Osteoblast (primary cell): ENCODE results near the gene AGBL4. TPM values are rescaled to one million over a fixed set of nuclear protein-coding genes. Genes with fewer than 3 reads are reported as not detected.
A peak's percentile ranks its signal among the peaks of the same experiment; 100 is the strongest.

Experiments used
- DNase-seq: peaks from one replicate; pipeline ENCODE4 v3.0.0; 2011; ENCODE audit warnings: low spot score, mixed read lengths; ENCODE audit not compliant: insufficient read length; ENCODE audit errors: missing footprints
- H2AFZ ChIP-seq: 2 replicates; pipeline ENCODE4 v1.6.0; 2011; ENCODE audit warnings: mild to moderate bottlenecking, low read length
- H3K27ac ChIP-seq: 2 replicates; pipeline ENCODE4 v1.5.1; 2011; ENCODE audit warnings: mild to moderate bottlenecking, low read depth, low read length, moderate library complexity
- H3K27me3 ChIP-seq: 2 replicates; pipeline ENCODE4 v1.6.0; 2012; ENCODE audit warnings: mild to moderate bottlenecking, control low read depth, inconsistent platforms, low read length, moderate library complexity; ENCODE audit not compliant: insufficient read depth
- H3K36me3 ChIP-seq: 2 replicates; pipeline ENCODE4 v1.5.1; 2011; ENCODE audit warnings: mild to moderate bottlenecking, low read length, control low read depth, moderate library complexity; ENCODE audit not compliant: insufficient read depth
- H3K4me1 ChIP-seq: 2 replicates; pipeline ENCODE4 v1.5.1; 2011; ENCODE audit warnings: mild to moderate bottlenecking, low read length, control low read depth, moderate library complexity; ENCODE audit not compliant: insufficient read depth
- H3K4me2 ChIP-seq: 2 replicates; pipeline ENCODE4 v1.6.0; 2011; ENCODE audit warnings: mild to moderate bottlenecking, low read length; ENCODE audit not compliant: insufficient read depth
- H3K4me3 ChIP-seq: fragments of 200-600 bp; sonication (generic); 3 replicates; pipeline ENCODE4 v1.5.1; 2012; ENCODE audit warnings: mild to moderate bottlenecking, low read length, inconsistent platforms; ENCODE audit not compliant: insufficient read depth
- H3K79me2 ChIP-seq: 2 replicates; pipeline ENCODE4 v1.6.0; 2012; ENCODE audit warnings: mild to moderate bottlenecking, low read length, control low read depth, inconsistent platforms; ENCODE audit not compliant: insufficient read depth
- H3K9me3 ChIP-seq: 2 replicates; pipeline ENCODE4 v1.5.1; 2011; ENCODE audit warnings: low read depth, low read length, control low read depth
- H4K20me1 ChIP-seq: 2 replicates; pipeline ENCODE4 v1.6.0; 2012; ENCODE audit warnings: mild to moderate bottlenecking, low read length, control low read depth; ENCODE audit not compliant: insufficient read depth
- CTCF ChIP-seq: IDR thresholded peaks from 2 replicates; pipeline ENCODE4 v1.5.1; 2011; ENCODE audit warnings: mild to moderate bottlenecking, low read depth, low read length, moderate library complexity; ENCODE audit errors: extremely low read depth
- total RNA-seq: library from RNA; depleted of rRNA; stranded (reverse); fragments of >200 nt; gene quantifications from 2 replicates; pipeline ENCODE4 v1.2.3, GENCODE V29; 2012

Gene AGBL4
- total RNA-seq, 1 donor = not detected

- Histone ChIP-seq H3K4me3 (no peak overlapping the region), H2AFZ (no peak overlapping the region), H3K27me3 (peaks cover 3% of the 10 kb centered on the region), H3K4me2 (no peak overlapping the region), H3K9me3 (no peaks in the 10 kb centered on the region), H3K4me1 (no peaks in the 10 kb centered on the region), H3K36me3 (no peaks in the 10 kb centered on the region), H3K79me2 (no peaks in the 10 kb centered on the region), H3K27ac (no peak overlapping the region), H4K20me1 (no peaks in the 10 kb centered on the region)
- TF ChIP-seq CTCF = no peak
- DNase-seq = no peak
Measured at GRCh38 chr1:48830715-48831114, 1193.0 kb downstream of the AGBL4 start.

- H4K20me1 ChIP-seq = no peaks in the 10 kb centered on the region
- H3K79me2 ChIP-seq = no peaks in the 10 kb centered on the region
- no peak overlapping the region for H3K27ac ChIP-seq
- H3K4me3 ChIP-seq = no peak overlapping the region
- peaks cover 3% of the 10 kb centered on the region for H3K27me3 ChIP-seq
- no peak overlapping the region for H2AFZ ChIP-seq
- H3K4me2 ChIP-seq = no peak overlapping the region
- H3K4me1 ChIP-seq = no peaks in the 10 kb centered on the region
- no peak for TF ChIP-seq CTCF
- DNase-seq = no peak
- no peaks in the 10 kb centered on the region for H3K36me3 ChIP-seq
- no peaks in the 10 kb centered on the region for H3K9me3 ChIP-seq
Measured at GRCh38 chr1:48829446-48829845, 1194.3 kb downstream of the AGBL4 start.

- Histone ChIP-seq H3K79me2 (no peaks in the 10 kb centered on the region), H3K4me1 (no peaks in the 10 kb centered on the region), H3K27ac (no peak overlapping the region), H3K27me3 (no peaks in the 10 kb centered on the region), H3K4me3 (no peak overlapping the region), H4K20me1 (no peaks in the 10 kb centered on the region), H3K36me3 (no peaks in the 10 kb centered on the region), H3K9me3 (no peaks in the 10 kb centered on the region), H3K4me2 (no peak overlapping the region), H2AFZ (no peak overlapping the region)
- peak; percentile 11 for DNase-seq
- TF ChIP-seq CTCF = no peak
Measured at GRCh38 chr1:48823168-48823567, 1200.6 kb downstream of the AGBL4 start.

DNA sequence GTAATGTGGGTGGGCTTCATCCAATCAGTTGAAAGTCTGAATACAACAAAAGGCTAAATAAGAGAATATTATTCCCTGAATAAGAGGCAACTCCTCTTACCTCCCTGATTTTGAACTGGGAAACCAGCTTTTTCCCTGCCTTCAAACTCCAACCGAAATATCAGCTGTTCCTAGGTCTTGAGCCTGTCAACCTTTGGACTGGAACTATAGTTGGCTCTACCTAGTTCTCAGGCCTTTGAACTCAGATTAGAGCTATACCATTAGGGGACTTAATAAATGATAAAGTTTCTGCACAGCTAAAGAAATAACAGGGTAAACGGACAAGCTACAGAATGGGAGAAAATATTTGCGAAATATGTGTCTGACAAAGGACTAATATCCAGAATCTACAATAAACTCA lies 1203.3 kb downstream of the AGBL4 start:
- no peak for DNase-seq
- no peak for TF ChIP-seq CTCF
- Histone ChIP-seq H3K27me3 (no peaks in the 10 kb centered on the region), H2AFZ (no peak overlapping the region), H4K20me1 (no peaks in the 10 kb centered on the region), H3K27ac (no peak overlapping the region), H3K4me3 (no peak overlapping the region), H3K9me3 (no peaks in the 10 kb centered on the region), H3K36me3 (no peaks in the 10 kb centered on the region), H3K79me2 (no peaks in the 10 kb centered on the region), H3K4me1 (no peaks in the 10 kb centered on the region), H3K4me2 (no peak overlapping the region)
